Endothelial cell of umbilical vein (primary cell): Measurements from ENCODE around the gene B4GALNT4. TPM values are rescaled to one million over a fixed set of nuclear protein-coding genes. Genes with fewer than 3 reads are reported as not detected.

Experiments used
- BruUV-seq: library from RNA; stranded (reverse); fragments of 400-500 nt; replicated peaks from 2 replicates; lab custom pipeline; 2021; lab: Mats Ljungman, UMichigan
- CTCF ChIA-PET: fragments of 300-600, 350-600 bp; sonication (Branson Sonifier 250); formaldehyde crosslinking; loops from one replicate; lab custom pipeline; 2021; ENCODE audit warnings: antibody characterized with exemption, inconsistent platforms; lab: Charles Lee
- POLR2A ChIA-PET: fragments of 300-600, 350-600 bp; sonication (Branson Sonifier 250); formaldehyde crosslinking; loops from one replicate; lab custom pipeline; 2021; ENCODE audit warnings: antibody characterized with exemption, inconsistent platforms; lab: Charles Lee
- DNase-seq: peaks from one replicate; pipeline ENCODE4 v3.0.0-alpha.2; 2011; ENCODE audit warnings: low read depth, low spot score
- FAIRE-seq: peaks from 2 replicates; lab custom pipeline; 2011; peaks lifted over from hg19 to GRCh38; lab: Jason Lieb, UNC
- H2AFZ ChIP-seq: 2 replicates; pipeline ENCODE4 v1.6.0; 2012; ENCODE audit warnings: low read depth, low read length, control low read depth, inconsistent platforms
- H3K27ac ChIP-seq: 2 replicates; pipeline ENCODE4 v1.5.1; 2011; ENCODE audit warnings: low read depth, mild to moderate bottlenecking, control low read depth, low read length, moderate library complexity; ENCODE audit not compliant: insufficient read depth
- H3K27me3 ChIP-seq, 2 experiments: 2 replicates each; pipeline versions ENCODE4 v1.6.0 to v1.6.1; 2011; ENCODE audit warnings: low read length in 2 of 2, mixed read lengths in 1 of 2; ENCODE audit not compliant: control insufficient read depth in 2 of 2, insufficient read depth in 2 of 2
- H3K36me3 ChIP-seq, 2 experiments: 2 replicates in 1 of 2; 3 replicates in 1 of 2; pipeline ENCODE4 v1.5.1; 2011; ENCODE audit warnings: low read length in 2 of 2, mild to moderate bottlenecking in 1 of 2, moderate library complexity in 1 of 2; ENCODE audit not compliant: control insufficient read depth in 2 of 2, insufficient read depth in 2 of 2; ENCODE audit errors: extremely low read depth in 1 of 2
- H3K4me1 ChIP-seq: 3 replicates; pipeline ENCODE4 v1.5.1; 2011; ENCODE audit warnings: mild to moderate bottlenecking, low read length; ENCODE audit not compliant: control insufficient read depth, insufficient read depth; ENCODE audit errors: extremely low read depth
- H3K4me2 ChIP-seq: 2 replicates; pipeline ENCODE4 v1.6.1; 2011; ENCODE audit warnings: low read length, control low read depth, mixed read lengths; ENCODE audit not compliant: insufficient read depth
- H3K4me3 ChIP-seq, 3 experiments: fragments of 200-600 bp in 1 of 3; sonication (generic), shearing (Covaris generic) in 1 of 3; replicated peaks in 1 of 3; 2 replicates each; pipeline ENCODE4 v1.5.1; 2011 to 2016; ENCODE audit warnings: control low read depth in 3 of 3, low read length in 3 of 3, mild to moderate bottlenecking in 2 of 3, inconsistent platforms in 1 of 3, low read depth in 1 of 3, moderate library complexity in 1 of 3; ENCODE audit not compliant: insufficient read depth in 1 of 3
- H3K79me2 ChIP-seq: 2 replicates; pipeline ENCODE4 v1.6.0; 2012; ENCODE audit warnings: low read length, inconsistent platforms; ENCODE audit not compliant: control insufficient read depth, insufficient read depth
- H3K9ac ChIP-seq: replicated peaks from 2 replicates; pipeline ENCODE3; 2011; ENCODE audit warnings: low read length, control low read depth; ENCODE audit not compliant: insufficient read depth; ENCODE audit errors: extremely low read depth
- H3K9me1 ChIP-seq: replicated peaks from 3 replicates; pipeline ENCODE4 v1.6.0; 2011; ENCODE audit warnings: mild to moderate bottlenecking, low read length; ENCODE audit not compliant: control insufficient read depth, insufficient read depth; ENCODE audit errors: extremely low read depth
- H3K9me3 ChIP-seq: replicated peaks from 2 replicates; pipeline ENCODE4 v1.5.1; 2012; ENCODE audit warnings: low read length, inconsistent platforms; ENCODE audit not compliant: control insufficient read depth, insufficient read depth
- H4K20me1 ChIP-seq: replicated peaks from 2 replicates; pipeline ENCODE3; 2011; ENCODE audit warnings: mild to moderate bottlenecking, low read length; ENCODE audit not compliant: control insufficient read depth, insufficient read depth; ENCODE audit errors: extremely low read depth
- GATA2 ChIP-seq: IDR thresholded peaks from 2 replicates; pipeline ENCODE4 v1.7.0; 2011; ENCODE audit warnings: low read depth, mild to moderate bottlenecking, moderate library complexity, mixed read lengths, low read length; ENCODE audit not compliant: insufficient read length, insufficient read depth
- JUN ChIP-seq: IDR thresholded peaks from 2 replicates; pipeline ENCODE4 v1.6.1; 2011; ENCODE audit warnings: borderline replicate concordance, low read depth; ENCODE audit not compliant: insufficient read length, insufficient read depth
- MYC ChIP-seq: IDR thresholded peaks from one replicate; pipeline ENCODE4 v1.6.1; 2011; ENCODE audit warnings: mild to moderate bottlenecking, low read depth, low read length
- POLR2AphosphoS5 ChIP-seq: IDR thresholded peaks from 2 replicates; pipeline ENCODE4 v1.6.1; 2012; ENCODE audit warnings: low read depth, mild to moderate bottlenecking, control low read depth, low read length, moderate library complexity; ENCODE audit not compliant: insufficient read depth
- dilution Hi-C: fragments of 300-500 bp; cut with MboI; formaldehyde crosslinking; loops from one replicate; pipeline ENCODE4 v1.15.0; 2019; ENCODE audit warnings: low sequenced_read_pairs; ENCODE audit not compliant: extremely low pct_ligation_motif_present
- intact Hi-C: fragments of 100-400 bp; cut with micrococcal nuclease; formaldehyde crosslinking; loops from one replicate; pipeline ENCODE4 v1.10.0; 2022
- polyA plus RNA-seq, 4 experiments: library from polyadenylated mRNA; depleted of rRNA in 3 of 4; stranded (reverse) in 3 of 4; unstranded in 1 of 4; fragments of >200 nt; gene quantifications; 2 replicates each; pipeline versions ENCODE4 v1.2.1 to v1.2.3, GENCODE V29; 2011 to 2012; ENCODE audit warnings: missing spikeins in 1 of 4
- total RNA-seq: library from RNA; stranded (reverse); gene quantifications from 2 replicates; pipeline ENCODE4 v1.2.3, GENCODE V29; 2021
- TF ChIP-seq, protein P1 (sequence below), 2 donors: IDR thresholded peaks; 1 replicate in 1 of 2; 2 replicates in 1 of 2; pipeline ENCODE4 v1.5.1; 2011; ENCODE audit warnings: low read length in 2 of 2, mild to moderate bottlenecking in 2 of 2, moderate library complexity in 2 of 2, control low read depth in 1 of 2, inconsistent platforms in 1 of 2, low read depth in 1 of 2; ENCODE audit not compliant: insufficient read depth in 1 of 2; ENCODE audit errors: extremely low read depth in 1 of 2
- TF ChIP-seq, protein P2 (sequence below): IDR thresholded peaks from 2 replicates; pipeline ENCODE4 v1.6.1; 2011; ENCODE audit not compliant: insufficient read depth, insufficient read length

B4GALNT4 gene
- total and polyA plus RNA-seq, 2 donors (not counting 3 experiments of a cell fraction or from before 2014, with no cell fraction given), result 9.2 to 9.6 TPM

DNA sequence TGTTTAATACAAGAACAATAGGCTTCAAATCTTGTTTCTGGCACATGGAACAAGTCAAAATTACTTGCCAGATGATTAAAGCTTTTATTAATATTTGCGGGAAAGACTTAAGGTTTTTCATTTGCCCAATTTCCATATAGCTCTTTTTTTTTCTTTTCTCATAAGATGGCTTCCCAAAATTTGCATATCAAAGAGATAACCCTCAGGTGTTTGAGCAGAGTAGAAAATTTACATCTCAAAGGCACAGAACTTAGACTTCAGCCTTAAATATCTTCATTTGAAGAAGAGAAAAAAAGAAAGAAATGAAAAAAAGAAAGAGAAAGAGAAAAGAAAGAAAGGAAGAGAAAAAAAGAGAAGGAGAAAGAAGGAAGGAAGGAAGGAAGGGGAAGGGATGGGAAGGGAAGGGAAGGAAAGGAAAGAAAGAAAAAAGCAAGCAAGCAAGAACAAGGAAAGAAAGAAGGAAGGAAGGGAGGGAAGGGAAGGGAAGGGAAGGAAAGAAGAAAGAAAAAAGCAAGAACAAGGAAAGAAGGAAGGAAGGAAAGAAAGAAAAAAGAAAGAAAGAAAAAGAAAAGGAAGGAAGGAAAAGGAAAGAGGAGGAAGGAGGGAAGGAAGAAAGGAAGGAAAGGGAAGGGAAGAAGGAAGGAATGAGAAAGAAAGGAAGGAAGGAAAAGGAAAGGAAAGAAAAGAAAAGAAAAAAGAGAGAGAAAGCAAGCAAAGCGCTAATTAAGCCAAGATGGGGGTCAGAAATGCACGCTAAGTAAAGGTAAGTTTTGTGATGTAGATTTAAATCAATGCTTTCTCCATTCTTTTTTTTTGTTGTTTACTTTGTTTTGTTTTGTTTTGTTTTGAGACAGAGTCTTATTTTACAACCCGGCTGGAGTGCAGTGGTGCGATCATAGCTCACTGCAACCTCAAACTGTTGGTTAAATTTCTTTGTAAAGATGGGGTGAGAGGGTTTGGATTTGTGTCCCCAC is 28.5 kb upstream of the B4GALNT4 start:
- BruUV-seq, result no TSS peak
- POLR2A ChIA-PET, result interaction anchor here (1.4 kb wide), 1 partner anchor 15 kb away, joined by 13 read pairs; no protein-coding TSS in a partner anchor

More for the DNA sequence above, 28.5 kb upstream of the B4GALNT4 start:
- FAIRE-seq (no peak), DNase-seq (no peak)
- CTCF ChIA-PET, result interaction anchor here (0.8 to 2.3 kb wide), 4 partner anchors 8 to 15 kb away, joined by 3 to 6 read pairs (median 4); no protein-coding TSS in a partner anchor
- H3K9ac ChIP-seq, result no peak overlapping the region
- no peak overlapping the region for H3K4me3 ChIP-seq
- H3K4me2 ChIP-seq, result no peak overlapping the region
- dilution Hi-C loops (no loop called here), intact Hi-C loops (no loop called here)
- TF ChIP-seq, protein P1, sequence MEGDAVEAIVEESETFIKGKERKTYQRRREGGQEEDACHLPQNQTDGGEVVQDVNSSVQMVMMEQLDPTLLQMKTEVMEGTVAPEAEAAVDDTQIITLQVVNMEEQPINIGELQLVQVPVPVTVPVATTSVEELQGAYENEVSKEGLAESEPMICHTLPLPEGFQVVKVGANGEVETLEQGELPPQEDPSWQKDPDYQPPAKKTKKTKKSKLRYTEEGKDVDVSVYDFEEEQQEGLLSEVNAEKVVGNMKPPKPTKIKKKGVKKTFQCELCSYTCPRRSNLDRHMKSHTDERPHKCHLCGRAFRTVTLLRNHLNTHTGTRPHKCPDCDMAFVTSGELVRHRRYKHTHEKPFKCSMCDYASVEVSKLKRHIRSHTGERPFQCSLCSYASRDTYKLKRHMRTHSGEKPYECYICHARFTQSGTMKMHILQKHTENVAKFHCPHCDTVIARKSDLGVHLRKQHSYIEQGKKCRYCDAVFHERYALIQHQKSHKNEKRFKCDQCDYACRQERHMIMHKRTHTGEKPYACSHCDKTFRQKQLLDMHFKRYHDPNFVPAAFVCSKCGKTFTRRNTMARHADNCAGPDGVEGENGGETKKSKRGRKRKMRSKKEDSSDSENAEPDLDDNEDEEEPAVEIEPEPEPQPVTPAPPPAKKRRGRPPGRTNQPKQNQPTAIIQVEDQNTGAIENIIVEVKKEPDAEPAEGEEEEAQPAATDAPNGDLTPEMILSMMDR (IDR thresholded peaks at IDR 0.05; ENCODE audit: extremely low read depth in 1 of 2, insufficient read depth in 1 of 2, low read depth in 1 of 2, low read length in 2 of 2), result no peak
- TF ChIP-seq JUN (no peak), GATA2 (no peak), MYC (no peak), POLR2AphosphoS5 (no peak)
- TF ChIP-seq, protein P2, sequence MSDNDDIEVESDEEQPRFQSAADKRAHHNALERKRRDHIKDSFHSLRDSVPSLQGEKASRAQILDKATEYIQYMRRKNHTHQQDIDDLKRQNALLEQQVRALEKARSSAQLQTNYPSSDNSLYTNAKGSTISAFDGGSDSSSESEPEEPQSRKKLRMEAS, result no peak
- no peaks in the 10 kb centered on the region for H3K36me3 ChIP-seq
- H4K20me1 ChIP-seq, result no peaks in the 10 kb centered on the region
- H3K27me3 ChIP-seq, result peaks cover under 1 to 3% of the 10 kb centered on the region in 2 experiments
- H3K9me3 ChIP-seq, result no peaks in the 10 kb centered on the region
- no peak overlapping the region for H3K27ac ChIP-seq
- no peaks in the 10 kb centered on the region for H3K79me2 ChIP-seq
- H3K9me1 ChIP-seq, result no peaks in the 10 kb centered on the region
- peaks cover 8% of the 10 kb centered on the region for H3K4me1 ChIP-seq
- H2AFZ ChIP-seq, result no peak overlapping the region
